ENCODE measurements around the gene DESI2. TPM values are rescaled to one million over a fixed set of nuclear protein-coding genes. Genes with fewer than 3 reads are reported as not detected.

Gene DESI2
- total RNA-seq, 1 experiment from 2014 or later, result 44.6 TPM

- H4K20me1 ChIP-seq (ENCODE audit: insufficient read depth), result no peaks in the 10 kb centered on the region
- ATAC-seq, result no peak
- intact Hi-C loops (cut with micrococcal nuclease), result no loop called here
- no peaks in the 10 kb centered on the region for H3K9me3 ChIP-seq (ENCODE audit: control insufficient read depth in 1 of 2, insufficient read depth in 1 of 2, low read depth in 1 of 2, low read length in 2 of 2)
- H3K79me2 ChIP-seq (ENCODE audit: insufficient read depth, low read length), result no peaks in the 10 kb centered on the region
- no peak for DNase-seq (ENCODE audit: low read depth, low spot score)
- no peak overlapping the region for H3K4me2 ChIP-seq (ENCODE audit: low read length)
- no peaks in the 10 kb centered on the region for H3K9me2 ChIP-seq (ENCODE audit: insufficient read depth)
- ChIA-PET RAD21 (ENCODE audit: low non-redundant PET in 1 of 2, low total read pairs in 2 of 2, uncharacterized antibody in 2 of 2, unreplicated experiment in 2 of 2) (no interaction called here), POLR2A (no interaction called here), CTCF (no interaction called here)
- no peak overlapping the region for H3K4me3 ChIP-seq (replicated peaks in 1 of 2; ENCODE audit: low read depth in 1 of 2, low read length in 2 of 2)
- no peaks in the 10 kb centered on the region for H3K36me3 ChIP-seq (ENCODE audit: control insufficient read depth in 1 of 2, insufficient read depth in 2 of 2, low read length in 2 of 2)
- H3K4me1 ChIP-seq (ENCODE audit: control insufficient read depth in 1 of 2, insufficient read depth in 2 of 2, low read length in 2 of 2), result no peaks in the 10 kb centered on the region
- no peak overlapping the region for H3K9ac ChIP-seq (ENCODE audit: low read length)
- H3K27ac ChIP-seq (ENCODE audit: low read depth, low read length), result no peak overlapping the region
- no TSS peak for BruUV-seq (replicated peaks)
- TF ChIP-seq CBX3 (IDR thresholded peaks at IDR 0.05; ENCODE audit: low read depth), result no peak
- no peak for TF ChIP-seq EZH2 (IDR thresholded peaks at IDR 0.05)
- no peak for TF ChIP-seq ATF3 (IDR thresholded peaks at IDR 0.05)
- TF ChIP-seq ZFX (IDR thresholded peaks at IDR 0.05), result no peak
- TF ChIP-seq EGR1 (IDR thresholded peaks at IDR 0.05; ENCODE audit: low read depth), result no peak
- no peak for TF ChIP-seq CEBPB (IDR thresholded peaks at IDR 0.05; ENCODE audit: low read depth)
- no peak for TF ChIP-seq EZH2phosphoT487 (IDR thresholded peaks at IDR 0.05; ENCODE audit: borderline replicate concordance)
- no peak for TF ChIP-seq ZNF274 (IDR thresholded peaks at IDR 0.05; ENCODE audit: low read depth, low read length)
- no peak for TF ChIP-seq FOSL1 (IDR thresholded peaks at IDR 0.05; ENCODE audit: low read depth)
- TF ChIP-seq ELF1 (IDR thresholded peaks at IDR 0.05; ENCODE audit: borderline replicate concordance, low read depth), result no peak
- no peak for TF ChIP-seq SIN3A (IDR thresholded peaks at IDR 0.05; ENCODE audit: low read depth)
- TF ChIP-seq YY1 (IDR thresholded peaks at IDR 0.05; ENCODE audit: extremely low read depth, insufficient replicate concordance, low read depth, low read length), result no peak
- no peak for TF ChIP-seq SRF (IDR thresholded peaks at IDR 0.05; ENCODE audit: low read depth)
- no peak for TF ChIP-seq JUND (IDR thresholded peaks at IDR 0.05)
- no peak for TF ChIP-seq POLR2AphosphoS5 (IDR thresholded peaks at IDR 0.05; ENCODE audit: low read depth, low read length)
- TF ChIP-seq CTCF (IDR thresholded peaks at IDR 0.05 in 2 of 3, conservative IDR thresholded peaks at IDR 0.05 in 1 of 3; ENCODE audit: borderline replicate concordance in 1 of 3, insufficient read depth in 1 of 3, low read depth in 2 of 3, low read length in 2 of 3), result no peak
- TF ChIP-seq TCF7L2 (IDR thresholded peaks at IDR 0.05; ENCODE audit: borderline replicate concordance, extremely low read depth, insufficient read depth, insufficient read length), result no peak
- TF ChIP-seq SP1 (IDR thresholded peaks at IDR 0.05; ENCODE audit: low read depth), result no peak
- H2AFZ ChIP-seq (ENCODE audit: low read depth, low read length, poor library complexity, severe bottlenecking), result no peak overlapping the region
- H3K27me3 ChIP-seq (ENCODE audit: insufficient read depth, low read length), result no peaks in the 10 kb centered on the region
Observed at GRCh38 chr1:244645890-244646289, 7.0 kb upstream of the DESI2 start.

Measured in HCT116 (cell line).